DMS79 (cell line): Measurements from ENCODE around the gene CDKAL1.
"Not testable (repeated sequence)": the region's sequence is repeated elsewhere in the genome, so short reads cannot be mapped to it uniquely, and the experiment has no call there.

Source experiments
- DNase-seq: peaks from one replicate; lab custom pipeline; 2025; lab: John Stamatoyannopoulos, UW

Gene CDKAL1

GRCh38 chr6:20554326-20554725 lies 20.1 kb downstream of the CDKAL1 start:
- DNase-seq = no peak

GRCh38 chr6:20554817-20555216 lies 20.6 kb downstream of the CDKAL1 start:
- no peak for DNase-seq

- DNase-seq = no peak
Observed at GRCh38 chr6:20559924-20560551, 25.8 kb downstream of the CDKAL1 start.

GRCh38 chr6:20563377-20563776 lies 29.1 kb downstream of the CDKAL1 start:
- DNase-seq = no peak

GRCh38 chr6:20564269-20564668 lies 30.0 kb downstream of the CDKAL1 start:
- peak; percentile 30 for DNase-seq

GRCh38 chr6:20564777-20565176 lies 30.5 kb downstream of the CDKAL1 start:
- no peak for DNase-seq

GRCh38 chr6:20565342-20565741 lies 31.1 kb downstream of the CDKAL1 start:
- no peak for DNase-seq

GRCh38 chr6:20566109-20566508 lies 31.9 kb downstream of the CDKAL1 start:
- DNase-seq = no peak

GRCh38 chr6:20569000-20569610 lies 34.8 kb downstream of the CDKAL1 start:
- peak; percentile 94 for DNase-seq

- DNase-seq = no peak
Observed at GRCh38 chr6:20571261-20571660, 37.0 kb downstream of the CDKAL1 start.

- DNase-seq = no peak
Observed at GRCh38 chr6:20572288-20572687, 38.0 kb downstream of the CDKAL1 start.

GRCh38 chr6:20572940-20573339 lies 38.7 kb downstream of the CDKAL1 start:
- DNase-seq = no peak

GRCh38 chr6:20574355-20574754 lies 40.1 kb downstream of the CDKAL1 start:
- no peak for DNase-seq

GRCh38 chr6:20575125-20575524 lies 40.9 kb downstream of the CDKAL1 start:
- DNase-seq = no peak

GRCh38 chr6:20575704-20576451 lies 41.6 kb downstream of the CDKAL1 start:
- DNase-seq = no peak

- DNase-seq = no peak
Observed at GRCh38 chr6:20577173-20577688, 43.0 kb downstream of the CDKAL1 start.

- no peak for DNase-seq
Observed at GRCh38 chr6:20581070-20581469, 46.8 kb downstream of the CDKAL1 start.

GRCh38 chr6:20582586-20583443 lies 48.6 kb downstream of the CDKAL1 start:
- no peak for DNase-seq

- DNase-seq = peak; percentile 73
Observed at GRCh38 chr6:20583444-20583800, 49.2 kb downstream of the CDKAL1 start.

- DNase-seq = no peak
Observed at GRCh38 chr6:20584100-20584731, 50.0 kb downstream of the CDKAL1 start.

GRCh38 chr6:20589266-20589665 lies 55.0 kb downstream of the CDKAL1 start:
- no peak for DNase-seq

GRCh38 chr6:20590476-20590875 lies 56.2 kb downstream of the CDKAL1 start:
- not testable (repeated sequence) for DNase-seq
